Testis (tissue), 3 donors: ENCODE data around the gene PIK3CD. TPM values are rescaled to one million over a fixed set of nuclear protein-coding genes. Genes with fewer than 3 reads are reported as not detected.
"Not testable (repeated sequence)": the region's sequence is repeated elsewhere in the genome, so short reads cannot be mapped to it uniquely, and the experiment has no call there.

Source experiments
- DNase-seq: peaks from one replicate; pipeline ENCODE4 v3.0.0-alpha.2; 2019
- H3K27ac ChIP-seq, 2 donors: fragments of 200-600 bp; sonication (generic); one replicate each; pipeline ENCODE4 v1.5.1; 2019
- H3K27me3 ChIP-seq: fragments of 200-600 bp; sonication (generic); one replicate; pipeline ENCODE4 v1.5.1; 2019
- H3K36me3 ChIP-seq: fragments of 200-600 bp; sonication (generic); one replicate; pipeline ENCODE4 v1.5.1; 2017; ENCODE audit warnings: low read depth; ENCODE audit errors: missing control alignments
- H3K4me1 ChIP-seq: fragments of 200-600 bp; sonication (generic); one replicate; pipeline ENCODE4 v1.5.1; 2019
- H3K4me3 ChIP-seq, 2 donors: fragments of 200-600 bp; sonication (generic); one replicate each; pipeline ENCODE4 v1.5.1; 2017 to 2019
- H3K9me3 ChIP-seq: fragments of 200-600 bp; sonication (generic); one replicate; pipeline ENCODE4 v1.5.1; 2017
- POLR2A ChIP-seq: fragments of 450-650 bp; IDR thresholded peaks from one replicate; pipeline ENCODE4 v1.6.1; 2017; ENCODE audit warnings: antibody characterized with exemption, mild to moderate bottlenecking, moderate library complexity
- WGBS, 2 donors: methylation state at CpG; one replicate each; pipeline ENCODE4 v1.1.5; 2018; 5-methylcytosine and 5-hydroxymethylcytosine counted together
- intact Hi-C: fragments of 100-400 bp; cut with DNase I; formaldehyde crosslinking; loops from one replicate; pipeline ENCODE4 v1.15.1; 2023; ENCODE audit warnings: low total_unique reads
- polyA plus RNA-seq: library from polyadenylated mRNA; stranded (reverse); fragments of 350-450 nt; fragmentation: Illumina TruSeq; extraction: RNeasy Lipid Tissue Mini Kit (QIAGEN cat#74804); gene quantifications from one replicate; pipeline ENCODE4 v1.2.3, GENCODE V29; 2014; ENCODE audit warnings: low read depth, low replicate concordance; ENCODE audit not compliant: insufficient read depth
- total RNA-seq, 2 donors: library from RNA; depleted of rRNA; stranded (reverse); fragments of >200 nt; gene quantifications; one replicate each; pipeline ENCODE4 v1.2.3, GENCODE V29; 2016
- TF ChIP-seq, protein P1 (sequence below), 3 experiments: fragments of 450-650 bp in 2 of 3; fragments of 200-600 bp in 1 of 3; sonication (generic) in 1 of 3; IDR thresholded peaks; one replicate each; pipeline ENCODE4 v1.5.1; 2016 to 2019; ENCODE audit warnings: antibody characterized with exemption in 3 of 3, mild to moderate bottlenecking in 2 of 3, moderate library complexity in 1 of 3

The PIK3CD gene
- total and polyA plus RNA-seq, 3 donors from 2014 or later: 11.7 to 17.2 (median 12.4) TPM

DNA sequence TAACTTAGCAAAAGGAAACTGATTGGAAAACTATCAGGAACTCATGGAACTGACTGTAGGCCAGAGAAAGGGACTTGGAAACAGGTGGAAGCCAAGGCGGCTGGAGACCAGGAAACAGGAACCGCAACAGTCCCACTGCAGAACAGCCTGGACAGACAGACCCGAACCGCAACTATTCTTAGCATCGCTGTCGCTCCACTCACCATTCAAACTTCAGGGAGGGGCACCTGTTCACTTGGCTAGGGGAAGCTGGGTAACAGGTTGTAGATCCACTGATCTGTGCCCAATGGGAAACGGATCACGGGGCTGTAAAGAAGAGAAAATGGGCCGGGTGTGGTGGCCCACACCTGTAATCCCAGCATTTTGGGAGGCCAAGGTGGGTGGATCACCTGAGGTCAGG lies 110.3 kb downstream of the PIK3CD start:
- Histone ChIP-seq H3K4me3 (no peak overlapping the region), H3K27ac (no peak overlapping the region), H3K36me3 (no peaks in the 10 kb centered on the region), H3K27me3 (no peaks in the 10 kb centered on the region), H3K4me1 (no peaks in the 10 kb centered on the region), H3K9me3 (no peaks in the 10 kb centered on the region)
- DNase-seq: no peak
- intact Hi-C loops: no loop called here
- WGBS, 2 donors: 90 to 94% methylated on average over 9 of the region's 9 CpGs
- TF ChIP-seq POLR2A: no peak
- TF ChIP-seq, protein P1, sequence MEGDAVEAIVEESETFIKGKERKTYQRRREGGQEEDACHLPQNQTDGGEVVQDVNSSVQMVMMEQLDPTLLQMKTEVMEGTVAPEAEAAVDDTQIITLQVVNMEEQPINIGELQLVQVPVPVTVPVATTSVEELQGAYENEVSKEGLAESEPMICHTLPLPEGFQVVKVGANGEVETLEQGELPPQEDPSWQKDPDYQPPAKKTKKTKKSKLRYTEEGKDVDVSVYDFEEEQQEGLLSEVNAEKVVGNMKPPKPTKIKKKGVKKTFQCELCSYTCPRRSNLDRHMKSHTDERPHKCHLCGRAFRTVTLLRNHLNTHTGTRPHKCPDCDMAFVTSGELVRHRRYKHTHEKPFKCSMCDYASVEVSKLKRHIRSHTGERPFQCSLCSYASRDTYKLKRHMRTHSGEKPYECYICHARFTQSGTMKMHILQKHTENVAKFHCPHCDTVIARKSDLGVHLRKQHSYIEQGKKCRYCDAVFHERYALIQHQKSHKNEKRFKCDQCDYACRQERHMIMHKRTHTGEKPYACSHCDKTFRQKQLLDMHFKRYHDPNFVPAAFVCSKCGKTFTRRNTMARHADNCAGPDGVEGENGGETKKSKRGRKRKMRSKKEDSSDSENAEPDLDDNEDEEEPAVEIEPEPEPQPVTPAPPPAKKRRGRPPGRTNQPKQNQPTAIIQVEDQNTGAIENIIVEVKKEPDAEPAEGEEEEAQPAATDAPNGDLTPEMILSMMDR (IDR thresholded peaks at IDR 0.05): no peak

DNA sequence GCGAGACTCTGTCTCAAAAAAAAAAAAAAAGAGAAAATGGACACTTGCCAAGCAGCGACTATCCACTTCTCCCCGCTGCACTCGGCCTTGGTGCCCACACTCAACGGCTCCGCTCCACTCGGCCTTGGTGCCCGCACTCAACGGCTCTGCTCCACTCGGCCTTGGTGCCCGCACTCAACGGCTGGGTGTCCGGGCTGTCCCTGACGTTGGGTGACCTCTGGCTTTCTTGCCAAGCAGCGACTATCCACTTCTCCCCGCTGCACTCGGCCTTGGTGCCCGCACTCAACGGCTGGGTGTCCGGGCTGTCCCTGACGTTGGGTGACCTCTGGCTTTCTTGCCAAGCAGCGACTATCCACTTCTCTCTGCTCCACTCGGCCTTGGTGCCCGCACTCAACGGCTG lies 110.9 kb downstream of the PIK3CD start:
- H3K27me3 ChIP-seq, H3K27ac ChIP-seq, DNase-seq, H3K4me3 ChIP-seq, intact Hi-C loops, H3K4me1 ChIP-seq, H3K36me3 ChIP-seq, H3K9me3 ChIP-seq: not testable (repeated sequence)
- WGBS, 2 donors: 92 to 96% methylated on average over 25 of the region's 25 CpGs

DNA sequence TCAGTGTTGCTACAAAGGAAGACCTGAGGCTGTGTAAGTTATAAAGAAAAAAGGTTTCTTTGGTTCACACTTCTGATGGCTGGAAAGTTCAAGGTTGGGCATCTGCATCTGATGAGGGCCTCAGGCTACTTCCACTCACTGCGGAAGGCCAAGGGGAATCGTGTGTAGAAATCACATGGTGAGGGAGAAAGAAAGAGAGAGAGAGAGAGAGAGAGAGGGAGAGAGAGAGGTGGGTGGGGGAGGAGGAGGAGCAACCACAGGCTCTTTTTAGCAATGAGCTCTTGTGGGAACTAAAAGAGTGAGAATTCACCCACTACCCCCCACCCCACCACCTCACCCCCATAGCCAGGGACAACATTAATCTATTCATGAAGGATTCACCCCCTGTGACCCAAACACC lies 112.4 kb downstream of the PIK3CD start:
- Histone ChIP-seq H3K27ac (no peak overlapping the region), H3K9me3 (no peaks in the 10 kb centered on the region), H3K36me3 (no peaks in the 10 kb centered on the region), H3K4me3 (no peak overlapping the region), H3K27me3 (no peaks in the 10 kb centered on the region), H3K4me1 (no peaks in the 10 kb centered on the region)
- TF ChIP-seq, protein P1 (IDR thresholded peaks at IDR 0.05): no peak
- no peak for TF ChIP-seq POLR2A
- intact Hi-C loops: no loop called here
- DNase-seq: no peak
- whole genome bisulfite sequencing, 2 donors: 87% methylated on average over 2 of the region's 2 CpGs

DNA sequence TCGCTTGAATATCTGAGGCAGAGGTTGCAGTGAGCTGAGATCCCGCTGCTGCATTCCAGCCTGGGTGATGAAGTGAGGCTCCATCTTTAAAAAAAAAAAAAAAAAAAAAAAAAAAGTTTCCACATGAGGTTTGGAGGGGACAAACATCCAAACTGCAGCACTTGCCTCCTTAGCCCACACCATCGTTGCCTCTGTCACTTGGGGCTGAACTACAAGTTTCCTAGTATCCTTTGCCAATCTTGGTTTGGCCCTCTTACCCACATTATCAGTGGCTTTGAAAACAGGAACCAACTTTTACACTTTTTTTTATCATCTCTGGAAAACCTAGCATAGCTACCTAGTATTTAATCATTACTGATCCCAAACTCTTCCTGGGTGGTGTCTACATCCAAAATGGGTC lies 113.0 kb downstream of the PIK3CD start:
- no peaks in the 10 kb centered on the region for H3K36me3 ChIP-seq
- no peak overlapping the region for H3K27ac ChIP-seq
- no peak overlapping the region for H3K4me3 ChIP-seq
- 85 to 90% methylated on average over 3 of the region's 3 CpGs for WGBS, 2 donors
- H3K9me3 ChIP-seq: no peaks in the 10 kb centered on the region
- intact Hi-C loops: no loop called here
- TF ChIP-seq, protein P1 (IDR thresholded peaks at IDR 0.05): no peak
- TF ChIP-seq POLR2A: no peak
- DNase-seq: no peak
- H3K4me1 ChIP-seq: no peaks in the 10 kb centered on the region
- H3K27me3 ChIP-seq: no peaks in the 10 kb centered on the region

DNA sequence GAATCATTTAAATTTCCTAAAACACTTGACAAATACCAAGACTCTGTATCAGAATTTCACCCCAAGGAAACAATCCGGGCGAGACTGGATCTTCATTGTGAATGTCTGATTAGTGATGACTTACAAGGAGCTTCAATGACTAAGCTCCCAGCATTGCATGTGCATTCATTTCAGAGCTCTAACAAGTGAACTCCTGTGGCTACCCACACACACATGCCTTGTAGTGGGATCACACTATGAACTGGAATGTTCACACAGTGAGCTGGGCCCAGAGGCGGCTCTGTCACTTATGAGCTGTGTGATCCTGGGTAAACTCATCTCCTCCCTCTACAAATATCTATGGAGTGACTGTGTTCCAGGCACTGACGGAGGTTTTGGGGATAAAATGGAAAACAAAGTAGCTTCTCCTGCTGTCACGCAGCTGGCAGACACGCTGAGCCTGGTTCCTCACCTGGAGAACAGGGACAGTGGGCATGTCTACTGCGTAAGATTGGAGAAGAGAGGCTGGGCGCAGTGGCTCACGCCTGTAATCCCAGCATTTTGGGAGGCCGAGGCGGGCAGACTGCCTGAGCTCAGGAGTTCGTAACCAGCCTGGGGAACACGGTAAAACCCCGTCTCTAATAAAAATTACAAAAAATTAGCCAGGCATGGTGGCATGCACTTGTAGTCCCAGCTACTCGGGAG lies 115.4 kb downstream of the PIK3CD start:
- H3K9me3 ChIP-seq: no peaks in the 10 kb centered on the region
- DNase-seq: no peak
- no peaks in the 10 kb centered on the region for H3K27me3 ChIP-seq
- no peak overlapping the region for H3K27ac ChIP-seq
- H3K4me1 ChIP-seq: no peaks in the 10 kb centered on the region
- no peak overlapping the region for H3K4me3 ChIP-seq
- WGBS, 2 donors: 90 to 94% methylated on average over 15 of the region's 15 CpGs
- TF ChIP-seq, protein P1 (IDR thresholded peaks at IDR 0.05): no peak
- TF ChIP-seq POLR2A: no peak
- intact Hi-C loops: no loop called here
- no peaks in the 10 kb centered on the region for H3K36me3 ChIP-seq
